SU-DHL-6 (cell line): ENCODE data around the gene POGLUT2.
"Not testable (repeated sequence)": the region's sequence is repeated elsewhere in the genome, so short reads cannot be mapped to it uniquely, and the experiment has no call there.

Source experiments
- H2AFZ ChIP-seq: fragments of 200-600 bp; sonication (generic); 2 replicates; pipeline ENCODE4 v1.6.1; 2014; ENCODE audit warnings: low read depth, mild to moderate bottlenecking, moderate library complexity, mixed read lengths, antibody characterized with exemption, low read length; ENCODE audit not compliant: severe bottlenecking
- H3F3A ChIP-seq: fragments of 200-600 bp; shearing (Covaris generic); 2 replicates; pipeline ENCODE4 v1.6.0; 2016; ENCODE audit warnings: antibody characterized with exemption, mild to moderate bottlenecking; ENCODE audit not compliant: insufficient read depth
- H3K27ac ChIP-seq: fragments of 200-600 bp; sonication (generic); 2 replicates; pipeline ENCODE4 v1.5.1; 2016; ENCODE audit warnings: low read depth, mild to moderate bottlenecking, low read length, moderate library complexity, mixed read lengths
- H3K27me3 ChIP-seq: fragments of 200-600 bp; sonication (generic), shearing (Covaris generic); 2 replicates; pipeline ENCODE4 v1.6.0; 2014; ENCODE audit warnings: mild to moderate bottlenecking, low read length
- H3K36me3 ChIP-seq: fragments of 200-600 bp; sonication (generic); 2 replicates; pipeline ENCODE4 v1.6.1; 2014; ENCODE audit warnings: mild to moderate bottlenecking, low read length, mixed read lengths
- H3K4me2 ChIP-seq: fragments of 300-600, 200-600 bp; shearing (Covaris generic), sonication (generic); 2 replicates; pipeline ENCODE4 v1.6.0; 2014; ENCODE audit warnings: low read length, low read depth, mild to moderate bottlenecking; ENCODE audit not compliant: poor library complexity, severe bottlenecking
- H3K4me3 ChIP-seq: fragments of 200-600 bp; sonication (generic); 2 replicates; pipeline ENCODE4 v1.5.1; 2014; ENCODE audit warnings: antibody characterized with exemption, low read length, mild to moderate bottlenecking, mixed read lengths; ENCODE audit not compliant: insufficient read depth, poor library complexity, severe bottlenecking
- H3K79me2 ChIP-seq: fragments of 200-600 bp; sonication (generic); 2 replicates; pipeline ENCODE4 v1.6.1; 2014; ENCODE audit warnings: mild to moderate bottlenecking, low read length, moderate library complexity; ENCODE audit not compliant: insufficient read depth
- H3K9ac ChIP-seq: fragments of 200-600 bp; sonication (generic); 2 replicates; pipeline ENCODE4 v1.7.0; 2014; ENCODE audit warnings: mild to moderate bottlenecking, low read length
- H3K9me2 ChIP-seq: fragments of 200-600 bp; sonication (generic); replicated peaks from 2 replicates; pipeline ENCODE4 v1.6.1; 2014; ENCODE audit warnings: low read length; ENCODE audit not compliant: insufficient read depth
- H3K9me3 ChIP-seq: fragments of 200-600 bp; sonication (generic); 2 replicates; pipeline ENCODE4 v1.6.1; 2014; ENCODE audit warnings: low read length, mixed read lengths; ENCODE audit not compliant: insufficient read depth
- H4K20me1 ChIP-seq: fragments of 200-600 bp; sonication (generic); 2 replicates; pipeline ENCODE4 v1.6.1; 2014; ENCODE audit warnings: low read depth, mild to moderate bottlenecking, antibody characterized with exemption, low read length, moderate library complexity, mixed read lengths
- CTCF ChIP-seq: fragments of 200-600 bp; sonication (generic); IDR thresholded peaks from one replicate; pipeline ENCODE4 v1.5.1; 2017; ENCODE audit warnings: antibody characterized with exemption, mild to moderate bottlenecking, low read length, moderate library complexity; ENCODE audit not compliant: insufficient read depth, poor library complexity, severe bottlenecking
- EZH2phosphoT487 ChIP-seq: fragments of 200-600 bp; sonication (generic), shearing (Covaris generic); conservative IDR thresholded peaks from 2 replicates; pipeline ENCODE4 v1.6.1; 2018; ENCODE audit warnings: mild to moderate bottlenecking, antibody characterized with exemption, low read length, moderate library complexity, mixed read lengths

POGLUT2 gene

GRCh38 chr13:102784483-102784882 is 14.3 kb downstream of the POGLUT2 start:
- Histone ChIP-seq H3K27me3 (no peaks in the 10 kb centered on the region), H3K27ac (no peak overlapping the region), H3K79me2 (no peaks in the 10 kb centered on the region), H3K9ac (no peak overlapping the region), H3K36me3 (no peaks in the 10 kb centered on the region), H3K4me2 (no peak overlapping the region), H3F3A (no peaks in the 10 kb centered on the region), H3K9me3 (no peaks in the 10 kb centered on the region; the same call in 1 of the 2 replicates), H2AFZ (no peak overlapping the region), H4K20me1 (no peaks in the 10 kb centered on the region), H3K9me2 (no peaks in the 10 kb centered on the region), H3K4me3 (no peak overlapping the region)
- no peak for TF ChIP-seq EZH2phosphoT487
- no peak for TF ChIP-seq CTCF

GRCh38 chr13:102781591-102781990 is 17.2 kb downstream of the POGLUT2 start:
- H3K27me3 ChIP-seq, result no peaks in the 10 kb centered on the region
- H3K79me2 ChIP-seq, result no peaks in the 10 kb centered on the region
- H4K20me1 ChIP-seq, result no peaks in the 10 kb centered on the region
- no peak overlapping the region for H3K9ac ChIP-seq
- H2AFZ ChIP-seq, result no peak overlapping the region
- H3K9me3 ChIP-seq, result no peaks in the 10 kb centered on the region; the same call in 1 of the 2 replicates
- H3F3A ChIP-seq, result no peaks in the 10 kb centered on the region
- no peak overlapping the region for H3K27ac ChIP-seq
- no peak overlapping the region for H3K4me3 ChIP-seq
- TF ChIP-seq CTCF (no peak), EZH2phosphoT487 (no peak)
- H3K36me3 ChIP-seq, result no peaks in the 10 kb centered on the region
- no peaks in the 10 kb centered on the region for H3K9me2 ChIP-seq
- no peak overlapping the region for H3K4me2 ChIP-seq

DNA sequence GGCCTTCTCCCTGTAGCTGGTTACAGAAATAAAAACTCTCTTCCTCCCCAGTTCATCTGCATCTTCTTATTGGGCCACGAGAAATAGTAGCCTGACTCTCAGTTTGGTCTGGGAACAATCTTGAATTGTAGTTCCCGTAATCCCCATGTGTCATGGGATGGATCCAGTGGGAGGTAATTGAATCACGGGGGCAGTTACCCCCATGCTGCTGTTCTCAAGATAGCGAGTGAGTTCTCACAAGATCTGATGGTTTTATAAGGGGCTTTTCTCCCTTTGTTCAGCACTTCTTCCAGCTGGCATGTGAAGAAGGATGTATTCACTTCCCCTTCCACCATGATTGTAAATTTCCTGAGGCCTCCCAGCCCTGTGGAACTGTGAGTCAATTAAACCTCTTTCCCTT is 18.1 kb downstream of the POGLUT2 start:
- H4K20me1 ChIP-seq, H3K27me3 ChIP-seq, H2AFZ ChIP-seq, H3K9me3 ChIP-seq, H3K9ac ChIP-seq, H3K79me2 ChIP-seq, H3K36me3 ChIP-seq, H3K27ac ChIP-seq, H3K4me2 ChIP-seq, H3F3A ChIP-seq, H3K9me2 ChIP-seq, H3K4me3 ChIP-seq: not testable (repeated sequence)

- Histone ChIP-seq H3K9me3 (no peaks in the 10 kb centered on the region; the same call in 1 of the 2 replicates), H3K4me3 (no peak overlapping the region), H3K4me2 (no peak overlapping the region), H3K9ac (no peak overlapping the region), H3K9me2 (no peaks in the 10 kb centered on the region), H3K27me3 (no peaks in the 10 kb centered on the region), H4K20me1 (no peaks in the 10 kb centered on the region), H3K27ac (no peak overlapping the region), H3F3A (peaks cover 5% of the 10 kb centered on the region), H2AFZ (no peak overlapping the region), H3K36me3 (no peaks in the 10 kb centered on the region), H3K79me2 (no peaks in the 10 kb centered on the region)
- TF ChIP-seq EZH2phosphoT487 (no peak), CTCF (no peak)
Observed at GRCh38 chr13:102779436-102780159, 19.2 kb downstream of the POGLUT2 start.
